ENCODE results near the gene SND1. TPM values are rescaled to one million over a fixed set of nuclear protein-coding genes. Genes with fewer than 3 reads are reported as not detected.

The SND1 gene
- total and polyA plus RNA-seq, 10 of the 15 experiments (the other 5 are each of a cell fraction or from before 2014, with no cell fraction given) = 52.4 to 270 (median 146) TPM

GRCh38 chr7:127736511-127736910 lies 84.5 kb downstream of the SND1 start:
- TF ChIP-seq MYB (IDR thresholded peaks at IDR 0.05; ENCODE audit: borderline replicate concordance, low read depth, low read length) = no peak
- no peak for TF ChIP-seq POU2F2 (IDR thresholded peaks at IDR 0.05; ENCODE audit: borderline replicate concordance, low read depth, low read length)
- no peak for TF ChIP-seq WRNIP1 (IDR thresholded peaks at IDR 0.05; ENCODE audit: borderline replicate concordance, low read depth, low read length)
- no peak for TF ChIP-seq EGR1 (IDR thresholded peaks at IDR 0.05; ENCODE audit: borderline replicate concordance in 1 of 2, low read depth in 2 of 2, low read length in 2 of 2)
- TF ChIP-seq EP300 (IDR thresholded peaks at IDR 0.05; ENCODE audit: borderline replicate concordance in 1 of 2, control insufficient read depth in 1 of 2, low read depth in 2 of 2, low read length in 2 of 2) = no peak
- TF ChIP-seq MTA2 (IDR thresholded peaks at IDR 0.05; ENCODE audit: low read depth) = no peak
- no peak for TF ChIP-seq NFYB (IDR thresholded peaks at IDR 0.05; ENCODE audit: insufficient read depth, low read depth, low read length)
- TF ChIP-seq ZNF274 (IDR thresholded peaks at IDR 0.05; ENCODE audit: insufficient read depth, insufficient read length) = no peak
- TF ChIP-seq NKRF (conservative IDR thresholded peaks at IDR 0.05) = no peak
- TF ChIP-seq SUZ12 (IDR thresholded peaks at IDR 0.05; ENCODE audit: unreplicated experiment) = no peak
- FAIRE-seq = no peak

More at GRCh38 chr7:127736511-127736910, 84.5 kb downstream of the SND1 start:
- WGBS (ENCODE audit: insufficient coverage, insufficient replicate concordance, low lambda C conversion rate, missing lambda C conversion rate) = 96% methylated on average over 5 of the region's 5 CpGs
- SMC1A ChIA-PET (ENCODE audit: uncharacterized antibody, unreplicated experiment) = no interaction called here
- intact Hi-C loops (cut with micrococcal nuclease; ENCODE audit: unreplicated experiment) (no loop called here), in situ Hi-C loops (cut with MboI) (no loop called here)
- BruUV-seq (replicated peaks) = no TSS peak
- ATAC-seq (no peak), DNase-seq (ENCODE audit: low read depth, low spot score) (no peak)
- Histone ChIP-seq H3K79me2 (ENCODE audit: control insufficient read depth, insufficient read depth, low read length) (no peaks in the 10 kb centered on the region; the same call in 1 of the 2 replicates), H3K27me3 (replicated peaks in 1 of 2; ENCODE audit: control insufficient read depth in 2 of 2, insufficient read depth in 2 of 2, low read length in 1 of 2) (no peaks in the 10 kb centered on the region), H3K4me1 (ENCODE audit: control insufficient read depth, insufficient read depth, low read length) (no peaks in the 10 kb centered on the region), H3K9ac (ENCODE audit: control insufficient read depth, insufficient read depth, low read length) (no peak overlapping the region), H4K20me1 (ENCODE audit: control insufficient read depth, insufficient read depth) (no peaks in the 10 kb centered on the region), H3K9me3 (replicated peaks; ENCODE audit: control insufficient read depth, insufficient read depth, low read length) (no peaks in the 10 kb centered on the region), H2AFZ (ENCODE audit: control insufficient read depth, low read depth, low read length) (no peak overlapping the region), H3K27ac (ENCODE audit: control insufficient read depth, insufficient read depth) (no peak overlapping the region), H3K36me3 (ENCODE audit: control insufficient read depth in 2 of 2, insufficient read depth in 2 of 2, low read length in 1 of 2) (peaks cover 16 to 27% of the 10 kb centered on the region in 2 experiments), H3K4me2 (ENCODE audit: control insufficient read depth, insufficient read depth) (no peak overlapping the region), H3K4me3 (no peak overlapping the region)
- POLR2A ChIA-PET = no interaction called here
- CTCF ChIA-PET = interaction anchor here (1.1 kb wide), 2 partner anchors 16 to 21 kb away, joined by 3 to 4 read pairs; no protein-coding TSS in a partner anchor
- RAD21 ChIA-PET (ENCODE audit: unreplicated experiment) = interaction anchor here (1.0 kb wide), 1 partner anchor 26 kb away, joined by 3 read pairs; no protein-coding TSS in a partner anchor

Data from GM12878 (cell line).